Pancreas (tissue), 10 donors: ENCODE results near the gene AFF1. TPM values are rescaled to one million over a fixed set of nuclear protein-coding genes. Genes with fewer than 3 reads are reported as not detected.

Source experiments
- ATAC-seq, 4 donors: fragments of 200-7000 bp; cut with Tn5 transposase; one replicate each; pipeline versions ENCODE4 v1.8.0 to v1.9.1; 2020; ENCODE audit warnings: mild to moderate bottlenecking in 4 of 4, moderate library complexity in 4 of 4
- DNase-seq, 6 donors: peaks; one replicate each; pipeline ENCODE4 v3.0.0-alpha.2; 2020
- FAIRE-seq: peaks from 2 replicates; lab custom pipeline; 2012; peaks lifted over from hg19 to GRCh38; lab: Jason Lieb, UNC
- H3K27ac ChIP-seq, 4 donors: fragments of 200-600 bp; sonication (generic); 1 replicate in 3 of 4; 2 replicates in 1 of 4; pipeline versions ENCODE4 v1.5.0 to v1.8.0; 2020
- H3K27me3 ChIP-seq, 4 donors: fragments of 200-600 bp; one replicate each; pipeline ENCODE4 v1.8.0; 2021
- H3K36me3 ChIP-seq, 3 donors: fragments of 200-600 bp; sonication (generic) in 1 of 3; one replicate each; pipeline versions ENCODE4 v1.5.0 to v1.8.0; 2020 to 2021
- H3K4me1 ChIP-seq, 3 donors: fragments of 200-600 bp; one replicate each; pipeline ENCODE4 v1.8.0; 2021
- H3K4me3 ChIP-seq, 4 donors: fragments of 200-600 bp; sonication (generic) in 2 of 4; one replicate each; pipeline versions ENCODE4 v1.5.0 to v1.8.0; 2020 to 2021
- H3K9me3 ChIP-seq, 4 donors: fragments of 200-600 bp; one replicate each; pipeline ENCODE4 v1.8.0; 2021
- CTCF ChIP-seq, 4 donors: fragments of 200-600 bp; sonication (generic) in 3 of 4; IDR thresholded peaks; one replicate each; pipeline versions ENCODE4 v1.5.0 to v1.8.0; 2021; ENCODE audit warnings: antibody characterized with exemption in 4 of 4
- WGBS, 2 donors: extraction: QIAGEN DNeasy Blood & Tissue Kit; methylation state at CpG; one replicate each; pipeline ENCODE4 v1.1.7; 2013; 5-methylcytosine and 5-hydroxymethylcytosine counted together
- intact Hi-C, 3 donors: fragments of 100-400 bp; cut with DNase I; formaldehyde crosslinking; loops; one replicate each; pipeline versions ENCODE4 v1.11.1 to v1.14.2; 2022
- polyA plus RNA-seq, 2 donors: library from polyadenylated mRNA; stranded (reverse); fragments of 200-250 nt; gene quantifications; one replicate each; pipeline ENCODE4 v1.2.3, GENCODE V29; 2013
- total RNA-seq, 6 donors: library from RNA; stranded (reverse); fragmentation: NEBNext Ultra II Directional in 4 of 6; extraction: Animal tissue kit (Norgen Biotek cat#: 25700) in 4 of 6; gene quantifications; one replicate each; pipeline versions ENCODE4 v1.2.1 to v1.2.4, GENCODE V29; 2021 to 2023
- donor health status: healthy with polysubstance abuse.
- donor health status: DM: no; HTN: no; CAD: no; lungs with moderate emphysema.
- donor health status: DM: no; HTN: no; CAD: no.
- donor health status: control.
- donor health status: control.
- donor health status: Bipolar disorder and iron deficiency.
- donor health status: DM: yes; HTN: yes; CAD: no.
- donor health status: DM: no; HTN: no; CAD: no.
- donor health status: DM: no; HTN: no; CAD: no.
- donor health status: DM: yes; HTN: yes; CAD: no.

AFF1 gene
- total and polyA plus RNA-seq, 8 donors: 11.8 to 62.0 (median 40.4) TPM

GRCh38 chr4:87151730-87152129, 216.9 kb downstream of the AFF1 start:
- no peak overlapping the region for H3K27ac ChIP-seq
- no peaks in the 10 kb centered on the region for H3K4me1 ChIP-seq
- peak; percentile 87 for FAIRE-seq
- H3K4me3 ChIP-seq: no peak overlapping the region
- no peak for ATAC-seq
- intact Hi-C loops: loop anchor here in 2 of 3 donors (5.0 to 10.0 kb wide), 2 partner anchors 81 to 83 kb away; no protein-coding TSS in a partner anchor
- 56 to 60% methylated on average over 1 of the region's 1 CpG for WGBS, 2 donors
- H3K9me3 ChIP-seq: no peaks in the 10 kb centered on the region
- TF ChIP-seq CTCF (IDR thresholded peaks at IDR 0.05): no peak
- H3K27me3 ChIP-seq: no peaks in the 10 kb centered on the region
- H3K36me3 ChIP-seq: no peaks in the 10 kb centered on the region
- DNase-seq: no peak

- no peak overlapping the region for H3K27ac ChIP-seq
- peak in 1 of 6 donors; percentile 18 for DNase-seq
- no peaks in the 10 kb centered on the region for H3K36me3 ChIP-seq
- peak in 3 of 4 donors; percentile 28 to 46 (median 35) for ATAC-seq
- no peak for FAIRE-seq
- H3K4me3 ChIP-seq: no peak overlapping the region
- no peaks in the 10 kb centered on the region for H3K4me1 ChIP-seq
- no peaks in the 10 kb centered on the region for H3K9me3 ChIP-seq
- no peaks in the 10 kb centered on the region for H3K27me3 ChIP-seq
- 40 to 44% methylated on average over 14 of the region's 14 CpGs for WGBS, 2 donors
- intact Hi-C loops: loop anchor here in 2 of 3 donors (5.0 to 10.0 kb wide), 2 partner anchors 80 to 82 kb away; no protein-coding TSS in a partner anchor
- TF ChIP-seq CTCF (IDR thresholded peaks at IDR 0.05): no peak
These were observed 217.7 kb downstream of the AFF1 start for GRCh38 chr4:87152310-87153041.

- Histone ChIP-seq H3K4me3 (no peak overlapping the region), H3K27me3 (no peaks in the 10 kb centered on the region), H3K9me3 (no peaks in the 10 kb centered on the region), H3K36me3 (no peaks in the 10 kb centered on the region), H3K4me1 (no peaks in the 10 kb centered on the region), H3K27ac (no peak overlapping the region)
- 79 to 86% methylated on average over 4 of the region's 4 CpGs for WGBS, 2 donors
- intact Hi-C loops: loop anchor here in 2 of 3 donors (5.0 to 10.0 kb wide), 2 partner anchors 79 to 82 kb away; no protein-coding TSS in a partner anchor
- no peak for TF ChIP-seq CTCF (IDR thresholded peaks at IDR 0.05)
- ATAC-seq: no peak
- DNase-seq: no peak
- FAIRE-seq: no peak
These were observed 218.5 kb downstream of the AFF1 start for GRCh38 chr4:87153078-87153870.

GRCh38 chr4:87165892-87166291, 231.1 kb downstream of the AFF1 start:
- FAIRE-seq (no peak), ATAC-seq (no peak), DNase-seq (no peak)
- Histone ChIP-seq H3K9me3 (no peaks in the 10 kb centered on the region), H3K4me1 (no peaks in the 10 kb centered on the region), H3K4me3 (no peak overlapping the region), H3K27ac (no peak overlapping the region), H3K36me3 (no peaks in the 10 kb centered on the region), H3K27me3 (no peaks in the 10 kb centered on the region)
- WGBS, 2 donors: 98 to 100% methylated on average over 1 of the region's 1 CpG
- intact Hi-C loops: no loop called here
- TF ChIP-seq CTCF (IDR thresholded peaks at IDR 0.05): no peak
